HG02840 (cell line): Measurements from ENCODE around the gene RGL3.
A peak's percentile ranks its signal among the peaks of the same experiment; 100 is the strongest.
"Not testable (repeated sequence)": the region's sequence is repeated elsewhere in the genome, so short reads cannot be mapped to it uniquely, and the experiment has no call there.

Source experiments
- ATAC-seq: cut with Tn5 transposase; IDR thresholded peaks from one replicate; pipeline ENCODE4 v1.9.1; 2021; ENCODE audit warnings: mild to moderate bottlenecking, moderate library complexity, moderate number of reproducible peaks; ENCODE audit not compliant: unreplicated experiment, low FRiP score

RGL3 gene

DNA sequence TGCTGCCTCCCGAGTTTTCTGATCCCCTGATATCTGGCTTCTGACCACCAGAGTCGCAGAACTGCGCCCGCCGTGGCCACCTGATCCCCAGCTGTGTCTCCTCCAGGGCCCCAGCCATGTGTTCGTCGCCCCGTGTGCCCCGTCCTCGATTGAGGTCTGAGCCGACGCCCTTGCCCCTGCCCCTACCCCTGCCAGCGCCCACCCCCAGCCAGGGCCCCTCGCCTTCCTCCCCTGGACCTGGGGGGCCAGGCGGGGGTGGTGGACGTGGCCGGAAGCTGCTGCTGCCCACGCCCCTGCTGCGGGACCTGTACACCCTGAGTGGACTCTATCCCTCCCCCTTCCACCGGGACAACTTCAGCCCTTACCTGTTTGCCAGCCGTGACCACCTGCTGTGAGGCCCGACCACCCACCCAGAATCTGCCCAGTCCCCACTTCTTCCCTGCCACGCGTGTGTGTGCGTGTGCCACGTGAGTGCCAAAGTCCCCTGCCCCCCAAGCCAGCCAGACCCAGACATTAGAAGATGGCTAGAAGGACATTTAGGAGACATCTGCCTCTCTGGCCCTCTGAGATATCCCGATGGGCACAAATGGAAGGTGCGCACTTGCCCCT, 54.7 kb downstream of the RGL3 start:
- no peak for ATAC-seq

DNA sequence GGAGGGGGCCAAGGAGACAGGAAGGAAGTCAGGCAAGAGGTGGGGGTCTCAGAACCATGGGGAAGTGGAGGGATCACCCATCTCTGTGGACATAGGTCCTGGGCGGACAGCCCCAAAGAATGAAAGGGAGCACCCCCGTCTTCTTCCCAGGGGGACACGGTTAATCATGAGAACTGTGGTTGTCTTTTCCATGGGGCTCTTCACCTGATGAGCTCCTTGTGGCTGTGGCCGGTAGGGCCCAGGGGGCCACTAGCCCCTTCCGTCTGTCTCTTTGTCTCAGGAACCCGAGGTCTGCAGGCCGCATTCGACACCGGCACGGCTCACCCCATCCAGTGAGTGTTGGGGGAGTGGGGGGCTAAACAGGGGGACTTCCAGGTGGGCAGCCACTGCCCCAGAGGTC, 55.2 kb downstream of the RGL3 start:
- ATAC-seq = no peak

DNA sequence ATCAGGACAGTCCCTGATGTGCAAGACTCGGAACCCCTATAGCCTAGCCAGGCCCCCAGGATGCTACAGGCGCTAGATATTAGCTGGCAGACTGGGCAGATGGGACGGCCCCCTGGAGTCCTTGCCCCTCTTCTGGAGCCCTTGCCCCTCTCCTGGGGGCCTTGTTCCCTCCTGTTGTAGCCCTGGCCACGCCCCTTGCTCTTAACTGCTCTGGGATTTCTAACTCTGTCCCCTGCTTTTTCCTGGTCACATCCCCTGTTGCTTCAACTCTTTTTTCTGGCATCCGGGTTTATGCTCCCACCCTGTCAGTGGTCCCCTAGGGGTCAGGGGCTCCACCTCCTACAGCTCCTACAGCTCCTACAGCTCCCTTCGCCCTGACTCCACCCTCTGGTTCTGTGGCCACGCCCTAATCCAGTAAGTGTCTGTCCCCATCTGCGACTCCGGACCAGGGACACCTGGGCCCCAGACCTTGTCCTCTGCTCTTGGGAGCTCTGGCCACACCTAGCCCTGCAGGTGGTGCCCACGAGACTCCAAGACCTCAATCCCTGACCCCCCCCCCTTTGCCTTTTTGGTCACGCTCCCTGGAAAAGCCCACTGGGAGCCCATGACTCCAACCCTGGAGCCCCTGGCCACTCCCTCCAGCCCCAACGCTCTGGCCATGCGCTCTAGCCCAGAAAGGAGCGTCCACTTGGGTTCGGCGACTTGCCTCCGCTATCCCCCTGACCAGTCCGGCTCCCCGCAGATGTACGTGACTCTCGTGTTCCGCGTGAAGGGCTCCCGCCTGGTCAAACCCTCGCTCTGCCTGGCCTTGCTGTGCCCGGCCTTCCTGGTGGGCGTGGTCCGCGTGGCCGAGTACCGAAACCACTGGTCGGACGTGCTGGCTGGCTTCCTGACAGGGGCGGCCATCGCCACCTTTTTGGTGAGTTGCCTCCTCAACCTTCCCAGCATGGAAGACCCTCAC, 57.1 kb downstream of the RGL3 start:
- no peak for ATAC-seq

DNA sequence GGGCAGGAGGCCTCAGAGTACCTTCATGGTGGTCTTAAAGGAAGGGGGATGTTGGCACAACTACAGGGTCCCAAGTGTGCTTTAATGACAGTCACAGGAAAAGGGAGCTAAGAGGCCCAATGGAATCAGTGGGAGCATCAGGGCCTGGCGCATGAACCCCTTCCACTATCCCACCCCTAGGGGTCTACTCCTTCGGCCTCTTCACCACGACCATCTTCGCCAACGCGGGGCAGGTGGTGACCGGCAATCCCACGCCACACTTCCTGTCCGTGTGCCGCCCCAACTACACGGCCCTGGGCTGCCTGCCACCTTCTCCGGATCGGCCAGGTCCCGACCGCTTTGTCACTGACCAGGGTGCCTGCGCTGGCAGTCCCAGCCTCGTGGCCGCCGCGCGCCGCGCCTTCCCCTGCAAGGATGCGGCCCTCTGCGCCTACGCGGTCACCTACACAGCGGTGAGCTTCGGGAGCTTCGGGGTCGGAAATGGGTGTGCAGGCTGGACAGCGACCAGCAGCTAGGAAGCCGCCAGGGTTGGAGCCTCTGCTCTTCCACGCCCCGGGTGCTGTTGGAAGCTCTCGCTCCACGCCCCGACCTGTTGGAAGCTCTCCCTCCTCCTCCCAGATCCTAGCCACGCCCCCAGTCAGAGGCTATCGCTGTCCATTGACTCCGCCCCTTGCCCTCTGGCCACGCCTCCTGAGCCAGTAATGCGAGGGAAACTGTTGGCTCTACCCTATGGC, 57.9 kb downstream of the RGL3 start:
- ATAC-seq = no peak

DNA sequence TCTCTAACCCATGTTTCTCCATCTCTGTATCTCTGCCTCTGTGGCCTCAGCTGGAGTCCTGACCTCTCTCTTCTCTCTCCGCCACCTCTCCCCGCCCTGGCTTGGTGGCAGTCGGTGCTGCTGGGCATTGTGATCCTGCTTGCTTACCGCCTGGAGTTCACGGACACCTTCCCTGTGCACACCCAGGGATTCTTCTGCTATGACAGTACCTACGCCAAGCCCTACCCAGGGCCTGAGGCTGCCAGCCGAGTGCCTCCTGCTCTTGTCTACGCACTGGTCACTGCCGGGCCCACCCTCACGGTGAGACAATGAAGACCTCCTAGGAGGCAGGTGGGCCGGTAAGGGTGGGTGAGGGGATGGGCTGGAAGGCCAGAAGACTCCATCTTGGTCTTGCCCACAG, 59.7 kb downstream of the RGL3 start:
- no peak for ATAC-seq

DNA sequence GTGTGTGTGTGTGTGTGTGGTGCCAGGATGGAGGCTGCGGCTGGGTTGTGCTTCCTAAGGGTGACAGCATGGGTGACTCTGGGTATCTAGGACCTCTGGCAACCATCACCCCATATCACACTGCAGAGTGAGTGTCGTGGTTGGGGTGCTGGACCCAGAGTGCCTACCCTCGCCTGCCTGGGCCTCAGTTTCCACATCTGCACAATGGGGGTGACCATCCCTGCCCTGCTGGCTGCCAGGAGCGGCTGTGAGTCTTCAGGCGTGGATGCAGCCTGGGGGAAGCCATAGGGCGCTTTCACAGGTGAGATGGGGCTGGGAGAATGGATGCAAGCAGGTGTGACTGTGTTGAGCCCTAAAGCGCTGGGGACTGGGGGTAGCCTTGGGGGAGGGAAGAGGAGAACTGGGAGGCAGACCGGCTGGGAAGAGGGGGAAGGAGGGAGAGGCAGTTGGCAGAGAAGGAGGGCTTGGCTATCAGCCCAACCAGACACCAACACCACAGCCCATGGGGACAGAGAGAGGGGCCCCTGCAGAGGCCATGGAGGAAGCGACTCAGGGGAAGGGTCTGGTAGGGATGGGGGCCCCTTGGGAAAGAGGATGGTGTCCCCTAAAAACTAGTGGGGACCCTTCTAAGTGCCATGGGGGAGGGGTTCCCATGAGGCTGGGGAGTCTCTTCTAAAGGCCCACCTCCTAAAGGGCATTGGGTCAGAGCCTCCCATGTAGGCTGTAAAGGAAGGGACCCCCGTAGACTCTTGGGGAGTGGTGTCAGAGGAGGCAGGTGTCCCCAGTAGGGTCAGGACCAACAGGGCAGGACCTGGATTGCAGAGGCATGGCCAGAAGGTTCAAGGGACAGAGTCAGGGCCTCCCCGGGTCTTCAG, 62.2 kb downstream of the RGL3 start:
- no peak for ATAC-seq

DNA sequence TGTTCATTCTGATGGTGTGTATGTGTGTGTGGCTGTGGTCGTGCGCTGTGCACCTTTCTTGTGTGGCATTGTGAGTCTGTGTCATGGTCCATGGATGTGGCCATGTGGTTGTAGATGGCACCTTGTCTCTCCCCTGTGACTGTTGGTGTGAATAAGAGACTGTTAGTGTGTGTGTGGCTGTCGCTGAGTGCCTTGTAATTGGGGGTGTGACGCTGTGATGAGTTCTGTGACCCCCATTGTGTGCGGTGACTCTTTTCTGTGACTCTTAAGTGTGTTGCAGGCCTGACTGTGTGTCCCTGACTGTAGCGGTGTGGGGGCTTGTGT, 63.1 kb downstream of the RGL3 start:
- ATAC-seq = no peak

DNA sequence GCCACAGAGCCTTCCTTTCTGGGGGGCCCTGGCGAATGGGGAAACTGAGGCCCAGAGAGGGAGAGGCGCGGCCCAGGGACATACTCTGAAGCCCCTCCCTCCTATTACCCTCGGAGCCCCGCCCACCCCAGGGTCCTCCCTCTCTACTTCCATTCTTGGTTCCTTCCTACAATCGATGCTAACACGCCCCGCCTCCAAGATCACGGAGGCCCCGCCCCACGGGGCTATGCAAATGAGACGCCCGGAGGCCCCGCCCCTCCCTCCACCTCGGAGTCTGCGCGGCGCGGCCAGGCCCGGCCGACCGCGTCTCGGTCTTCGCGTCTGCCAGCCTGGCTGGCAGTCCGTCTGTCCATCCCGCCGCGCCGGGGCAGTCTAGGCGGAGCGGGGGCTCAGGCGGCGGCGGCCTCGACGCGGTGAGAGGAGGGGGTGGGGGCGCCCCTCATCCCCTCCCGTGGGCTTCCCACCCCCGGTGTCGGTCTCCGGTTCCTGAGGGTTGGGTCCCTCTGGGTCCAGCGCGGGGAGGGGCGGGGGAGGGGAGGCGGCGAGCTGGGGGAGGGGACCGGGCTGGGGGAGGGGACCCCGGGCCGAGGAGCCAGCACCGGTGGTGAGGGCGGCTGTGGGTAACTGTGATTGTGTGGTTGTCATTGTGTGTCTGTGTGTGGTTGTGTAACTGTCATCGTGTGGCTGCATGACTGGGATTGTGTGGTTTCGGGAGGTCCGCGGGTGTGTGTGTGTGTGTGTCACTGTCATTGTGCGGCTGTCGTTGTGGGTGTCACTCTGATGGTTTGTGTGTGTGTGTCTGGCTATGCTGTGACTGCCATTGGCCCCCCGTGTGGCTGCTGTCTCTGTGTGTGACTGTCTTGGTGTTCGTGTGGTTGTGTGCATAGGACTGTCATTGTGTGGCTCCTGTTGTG, 63.7 kb downstream of the RGL3 start, which contains the start of gene PLPPR2:
Gene PLPPR2, plus strand, starts transcription at position 273 of the 914 bp plus-strand sequence. CDS start 2,242 bp downstream, outside the sequence.
- ATAC-seq = no peak

DNA sequence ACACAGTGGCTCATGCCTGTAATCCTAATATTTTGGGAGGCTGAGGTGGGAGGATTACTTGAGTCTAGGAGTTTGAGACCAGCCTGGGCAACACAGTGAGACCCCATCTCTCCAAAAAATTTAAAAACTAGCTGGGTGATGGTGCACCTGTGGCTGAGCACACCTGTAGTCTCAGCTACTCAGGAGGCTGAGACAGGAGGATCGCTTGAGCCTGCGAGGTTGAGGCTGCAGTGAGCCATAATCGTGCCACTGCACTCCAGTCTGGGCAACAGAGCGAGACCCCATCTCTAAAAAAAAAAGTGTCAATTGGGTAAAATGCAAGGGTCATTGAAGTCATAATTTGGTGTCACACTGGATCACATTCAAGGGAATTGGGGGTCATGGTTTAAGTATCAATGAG, 65.0 kb downstream of the RGL3 start:
- ATAC-seq = not testable (repeated sequence)

DNA sequence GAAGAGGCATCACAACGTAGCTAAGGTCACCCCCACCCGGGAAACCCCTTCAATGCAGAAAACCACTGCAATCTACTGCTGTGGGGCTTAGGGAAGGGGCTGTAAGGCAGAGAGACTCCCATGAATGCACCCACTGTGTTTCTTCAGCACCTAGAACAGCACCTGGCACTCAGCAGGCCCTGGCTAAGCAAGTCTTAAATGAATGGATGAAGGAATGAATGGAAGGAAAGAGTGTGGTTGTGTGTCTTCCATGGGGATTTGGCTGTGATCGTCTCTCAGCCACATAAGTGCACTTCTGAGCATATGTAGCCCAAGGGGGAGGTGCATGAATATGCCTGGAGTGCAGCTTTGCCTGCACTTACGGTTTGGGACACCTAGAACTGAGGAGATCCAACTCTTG, 69.9 kb downstream of the RGL3 start:
- ATAC-seq = no peak

DNA sequence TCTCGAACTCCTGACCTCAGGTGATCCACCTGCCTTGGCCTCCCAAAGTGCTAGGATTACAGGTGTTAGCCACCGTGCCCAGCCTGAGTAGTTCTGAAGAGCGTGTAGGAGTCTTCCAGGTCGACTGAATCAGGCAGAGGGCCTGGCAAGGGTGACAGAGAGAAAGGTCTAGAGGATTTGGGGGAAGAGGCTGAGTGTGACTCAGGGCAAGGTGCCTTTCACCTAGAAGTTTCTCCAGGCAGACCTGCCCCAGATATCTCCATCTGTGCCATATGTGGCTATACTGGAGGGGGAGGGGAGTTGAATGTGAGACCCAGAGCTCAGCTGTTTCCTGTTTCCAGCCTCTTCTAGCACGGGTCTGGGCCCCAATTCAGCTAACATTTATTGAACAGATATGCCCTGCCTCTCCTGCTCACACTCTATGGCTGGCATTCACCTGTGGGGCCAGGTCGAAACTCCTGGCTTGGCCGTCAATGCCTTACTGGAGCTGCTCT, 71.5 kb downstream of the RGL3 start:
- no peak for ATAC-seq

DNA sequence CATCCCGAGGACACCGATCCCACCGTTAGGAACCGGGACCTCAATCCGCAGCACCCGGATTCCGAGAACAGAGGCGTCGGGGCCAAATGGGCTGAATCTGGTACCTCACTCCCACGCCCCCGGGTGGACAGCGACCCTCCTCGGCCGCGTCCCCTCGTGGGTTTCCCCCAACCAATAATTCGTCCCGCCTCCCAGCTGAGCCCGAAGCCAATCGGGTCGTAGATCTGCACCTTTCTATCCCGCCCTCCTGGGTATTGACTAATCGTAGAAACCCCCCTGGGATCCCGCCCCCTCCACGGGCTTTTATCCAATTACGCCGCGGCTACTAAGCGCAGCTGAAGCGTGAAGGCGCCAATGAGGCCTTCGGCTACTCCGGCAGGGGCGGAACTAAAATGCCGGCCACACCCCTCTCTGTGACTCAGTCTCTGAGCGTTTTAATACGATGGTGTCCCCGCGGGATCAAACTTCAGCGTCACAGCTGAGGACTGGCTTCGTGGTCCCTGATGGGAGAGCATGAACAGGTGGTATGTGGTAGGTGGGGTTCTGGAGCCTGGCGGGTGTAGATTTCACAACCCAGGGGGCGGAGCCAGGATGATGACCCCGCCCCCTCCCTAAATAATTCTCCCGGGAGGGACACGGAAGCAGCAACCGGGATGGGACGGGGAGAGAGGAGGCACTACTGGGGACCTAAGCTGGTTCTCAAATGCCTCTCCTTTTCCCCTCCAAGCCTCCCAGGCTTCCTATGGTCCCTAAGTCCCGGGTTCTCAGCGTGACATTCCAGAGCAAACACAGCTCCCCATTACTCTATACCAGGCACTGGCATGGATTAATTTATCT, 72.8 kb downstream of the RGL3 start, which contains the start of the genes CCDC159 and TMEM205:
Gene CCDC159, plus strand, starts transcription at position 416 of the 837 bp plus-strand sequence. Its CDS starts 88 bp downstream, at position 504.
Gene TMEM205, minus strand, starts transcription at position 165 of the 837 bp plus-strand sequence. CDS start 649 bp downstream, outside the sequence.
- peak; percentile 90 for ATAC-seq

DNA sequence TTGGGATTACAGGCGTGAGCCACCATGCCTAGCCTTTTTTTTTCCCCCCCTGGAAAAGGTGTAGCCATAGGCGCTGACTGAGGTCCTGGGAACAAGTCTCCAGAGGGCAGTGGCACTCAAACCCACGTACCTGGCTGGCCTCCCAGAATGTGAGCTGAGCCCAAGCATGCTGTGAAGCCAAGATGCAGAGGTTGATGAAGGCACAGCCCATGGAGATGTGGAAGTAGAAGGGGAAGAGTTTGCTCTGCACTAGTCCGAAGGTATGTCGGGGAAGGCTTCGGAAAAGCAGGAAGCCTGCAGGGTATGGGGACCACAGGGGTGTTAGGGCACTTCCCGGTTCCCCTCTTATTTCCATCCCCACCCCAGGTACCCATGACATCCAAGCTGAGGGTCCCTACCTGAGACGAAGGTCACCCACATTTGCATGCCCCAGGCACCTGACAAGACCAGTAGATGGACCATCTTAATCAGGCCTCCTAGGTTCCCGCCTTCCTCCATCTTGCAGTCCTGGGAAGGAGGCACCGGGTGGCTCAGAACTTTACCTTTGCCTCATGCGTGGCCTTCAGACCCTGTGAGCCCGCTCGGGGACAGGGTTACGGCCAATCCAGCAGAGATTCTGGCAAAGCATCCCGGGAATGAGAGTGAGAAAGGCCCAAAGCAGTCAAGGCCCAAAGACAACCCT, 73.9 kb downstream of the RGL3 start:
- no peak for ATAC-seq
